ENCODE measurements around the gene DTYMK.
"Not testable (repeated sequence)": the region's sequence is repeated elsewhere in the genome, so short reads cannot be mapped to it uniquely, and the experiment has no call there.

DTYMK gene

DNA sequence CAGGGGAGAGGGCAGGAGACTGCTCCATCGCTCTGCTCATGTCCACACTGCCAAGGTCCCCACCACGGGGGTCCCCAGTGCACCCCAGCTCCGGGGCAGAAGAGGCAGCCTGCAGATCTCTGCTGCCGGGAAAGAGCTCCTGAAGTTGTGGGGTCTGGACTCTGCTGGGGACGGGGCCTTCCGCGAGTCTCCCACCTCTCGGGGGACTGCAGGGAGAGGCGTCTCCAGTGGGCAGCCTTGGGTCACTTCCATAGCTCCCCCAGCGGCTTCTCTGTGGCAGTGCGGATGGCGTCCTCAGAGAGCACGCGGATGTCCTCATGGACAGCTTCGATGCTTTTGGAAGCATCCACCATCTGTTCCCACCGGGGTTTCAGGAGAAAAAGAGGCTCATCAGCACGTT lies 10.7 kb downstream of the DTYMK start:
- no peak for DNase-seq
- in situ Hi-C loops (cut with HindIII; ENCODE audit: low pct_ligation_motif_present, low pct_unique_long_range_greater_than_20kb, low sequenced_read_pairs) = no loop called here

DNA sequence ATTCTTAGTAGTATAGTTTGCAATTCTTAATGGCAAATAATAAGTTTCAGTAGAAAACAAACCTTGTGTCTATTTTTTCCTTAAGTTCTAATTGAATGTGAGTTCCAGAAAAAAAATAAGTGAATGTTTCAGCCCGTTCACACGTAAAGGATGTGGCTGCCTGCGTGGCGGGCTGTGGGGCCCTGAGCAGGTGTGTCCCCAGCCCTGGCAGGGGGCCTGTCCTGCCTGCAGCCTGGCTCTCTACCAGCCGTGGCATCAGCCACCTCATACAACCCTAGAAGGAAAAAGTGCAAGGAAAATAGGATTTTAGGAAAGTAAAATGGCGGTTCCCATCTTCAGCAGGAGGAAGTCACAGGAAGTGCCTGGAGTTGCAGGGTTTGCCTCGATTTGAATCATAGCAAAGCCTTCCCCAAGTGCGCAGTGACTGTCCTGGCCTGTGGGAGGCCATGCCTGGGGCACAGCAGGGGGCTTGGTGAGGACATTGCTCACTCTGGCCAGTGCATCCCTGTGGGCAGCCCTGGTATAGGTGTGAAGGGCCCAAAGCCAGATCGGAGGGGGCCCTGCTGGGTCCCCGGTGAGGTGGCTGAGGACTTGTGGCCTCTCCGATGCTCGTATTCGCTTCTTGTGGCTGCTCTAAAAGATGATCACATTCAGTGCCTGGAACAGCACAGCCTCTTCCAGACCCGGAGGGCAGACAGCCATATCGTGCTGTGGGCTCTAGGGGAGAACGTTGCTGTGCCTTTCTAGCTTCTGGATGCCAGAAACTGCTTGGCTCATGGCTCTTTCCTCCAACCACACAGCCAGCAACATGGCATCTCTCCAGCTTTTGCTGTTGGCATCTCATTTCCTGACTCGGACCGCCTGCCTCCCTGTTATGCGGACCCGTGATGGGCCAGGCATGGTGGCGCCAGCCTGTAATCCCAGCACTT lies 12.6 kb downstream of the DTYMK start:
- no peak for DNase-seq
- in situ Hi-C loops (cut with HindIII; ENCODE audit: low pct_ligation_motif_present, low pct_unique_long_range_greater_than_20kb, low sequenced_read_pairs) = no loop called here

DNA sequence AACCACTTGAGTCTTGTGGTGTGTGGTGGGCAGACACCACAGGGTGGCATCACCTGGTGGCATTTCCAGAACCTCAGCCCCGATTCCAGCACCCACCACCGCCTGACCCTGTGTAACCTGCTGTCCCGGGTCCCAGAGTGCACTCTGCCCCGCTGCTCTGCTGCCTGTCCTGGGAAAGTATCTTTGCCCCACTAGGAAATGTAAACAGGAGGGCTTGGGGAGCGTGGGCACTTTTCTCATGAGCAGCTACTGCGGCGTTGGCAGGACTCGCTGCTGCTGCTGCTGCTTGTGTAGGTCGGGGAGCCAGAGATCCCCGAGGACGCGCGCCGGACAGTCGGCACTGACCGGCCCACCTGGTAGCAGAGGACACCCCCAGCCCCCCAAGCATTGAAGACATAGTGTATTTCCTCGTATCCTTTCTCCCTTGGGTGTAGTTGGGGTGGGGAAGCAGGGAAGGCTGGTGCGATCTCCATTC lies 13.4 kb downstream of the DTYMK start:
- no peak for DNase-seq
- in situ Hi-C loops (cut with HindIII; ENCODE audit: low pct_ligation_motif_present, low pct_unique_long_range_greater_than_20kb, low sequenced_read_pairs) = no loop called here

DNA sequence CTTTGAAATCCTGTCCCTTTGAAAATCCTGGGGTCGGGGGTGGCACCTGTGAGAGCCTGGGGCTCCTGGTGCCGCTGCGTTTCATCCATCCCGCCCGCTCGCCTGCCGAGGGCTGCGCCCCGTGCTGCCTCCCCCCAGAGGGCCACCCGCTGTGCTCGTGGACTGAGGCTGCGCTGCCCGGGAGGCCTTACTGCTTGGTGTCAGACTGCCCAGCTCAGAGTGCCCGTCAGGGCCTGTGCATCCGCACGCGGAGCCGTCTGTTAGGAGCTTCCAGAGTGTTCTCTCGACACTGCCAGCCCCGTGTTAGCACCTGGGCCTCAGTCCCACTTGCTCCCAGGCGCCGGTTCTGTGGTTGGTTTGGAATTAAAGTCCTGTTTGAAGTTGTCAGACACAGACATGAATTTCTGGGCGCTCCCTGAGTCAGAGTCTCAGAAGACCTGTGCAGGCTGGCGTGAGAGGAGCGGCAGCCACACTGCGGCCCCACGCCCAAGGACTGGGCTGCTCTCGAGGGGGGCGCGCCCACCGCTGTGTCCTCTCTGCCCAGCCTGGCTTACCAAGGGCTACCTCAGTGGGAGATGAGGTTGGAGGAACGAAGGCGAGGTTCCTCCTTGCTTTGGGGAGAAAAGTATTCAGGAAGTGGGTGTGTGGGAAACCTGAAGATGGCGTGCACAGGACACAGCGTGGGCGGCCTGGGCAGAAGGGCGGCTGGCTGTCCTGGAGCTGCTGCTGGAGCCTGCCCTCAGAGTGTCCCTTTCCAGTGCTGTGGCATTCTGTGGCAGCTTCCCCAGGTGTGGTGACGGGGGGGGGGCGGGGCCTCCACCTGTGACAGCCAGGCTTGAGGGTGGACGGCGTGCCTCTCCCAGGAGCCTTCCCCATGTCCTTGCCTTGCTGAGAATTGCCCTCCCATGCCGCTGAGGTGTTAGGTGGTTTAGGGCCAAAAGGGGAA lies 14.1 kb downstream of the DTYMK start:
- DNase-seq = no peak
- in situ Hi-C loops (cut with HindIII; ENCODE audit: low pct_ligation_motif_present, low pct_unique_long_range_greater_than_20kb, low sequenced_read_pairs) = no loop called here

DNA sequence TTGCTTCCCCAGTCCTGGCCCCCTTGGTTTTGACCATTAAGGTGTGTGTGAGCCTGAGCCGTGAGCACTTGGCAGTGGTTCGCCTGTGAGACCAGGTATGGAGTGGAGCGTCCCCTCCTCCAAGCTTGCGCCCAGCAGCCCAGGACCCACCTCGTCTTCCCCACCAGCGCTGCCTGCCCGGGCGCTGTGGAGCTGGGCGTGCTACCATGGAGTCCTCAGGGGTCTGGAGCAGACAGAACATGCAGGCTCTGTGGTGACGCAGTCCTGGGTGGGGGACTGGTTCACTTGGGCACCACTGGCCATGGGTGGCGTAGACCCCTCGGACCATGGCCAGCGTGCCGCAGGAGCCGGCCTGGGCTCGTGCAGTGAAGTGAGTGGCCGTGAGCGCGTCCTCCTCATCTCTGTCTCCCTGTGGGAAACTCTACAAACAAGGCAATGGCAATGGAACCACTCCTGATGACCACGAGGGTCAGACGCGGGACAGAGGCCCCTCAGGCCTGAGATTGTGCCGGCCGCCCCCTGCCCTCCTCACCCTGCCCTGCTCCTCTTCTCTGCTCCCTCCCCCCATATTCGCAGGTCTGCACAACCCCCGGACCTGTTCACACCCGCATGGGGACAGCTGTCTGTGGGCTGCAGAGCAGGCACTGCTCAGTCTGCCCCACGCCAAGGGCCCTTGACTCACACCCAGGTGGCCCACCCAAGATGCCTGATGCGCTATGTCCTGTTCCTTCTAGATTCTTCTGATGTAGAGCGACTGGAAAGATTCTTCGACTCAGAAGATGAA lies 15.0 kb downstream of the DTYMK start:
- in situ Hi-C loops (cut with HindIII; ENCODE audit: low pct_ligation_motif_present, low pct_unique_long_range_greater_than_20kb, low sequenced_read_pairs) = no loop called here
- no peak for DNase-seq

DNA sequence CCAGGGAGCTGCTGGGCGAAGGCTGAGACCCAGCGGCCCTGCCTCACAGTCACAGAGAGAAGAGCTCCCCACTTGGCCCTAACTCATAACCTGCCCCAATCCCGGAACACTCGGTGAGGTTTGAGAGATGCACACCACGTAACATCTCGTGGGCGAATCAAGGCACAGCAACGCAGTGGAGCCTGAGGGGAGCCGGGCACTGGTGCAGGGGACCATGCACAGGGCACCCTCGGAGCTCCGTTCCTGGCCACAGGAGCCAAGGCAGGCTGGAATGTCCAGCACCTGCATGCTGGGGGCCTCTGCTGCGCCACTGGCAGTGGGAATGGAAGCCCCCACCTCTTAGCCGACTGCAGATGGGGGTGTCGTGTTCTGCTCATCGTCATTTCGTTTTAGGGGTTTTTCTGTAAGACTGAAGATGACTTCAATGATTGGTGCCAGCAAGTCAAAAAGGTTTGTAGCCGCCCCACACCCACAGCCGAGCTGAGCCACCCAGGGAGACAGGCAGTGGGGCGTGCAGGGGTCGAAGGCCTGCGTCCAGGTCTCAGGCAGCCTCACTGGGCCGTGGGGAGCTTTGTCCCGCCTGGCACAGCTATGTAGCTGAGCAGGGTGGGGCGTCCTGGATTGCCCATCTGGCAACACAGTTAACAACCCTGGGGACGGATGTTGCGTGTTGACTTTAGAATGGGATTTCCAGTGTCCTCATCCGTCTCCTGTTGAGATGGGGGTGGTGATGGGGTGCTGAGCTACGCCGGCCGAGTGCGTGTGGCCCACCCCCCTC lies 16.1 kb downstream of the DTYMK start:
- DNase-seq = no peak
- in situ Hi-C loops (cut with HindIII; ENCODE audit: low pct_ligation_motif_present, low pct_unique_long_range_greater_than_20kb, low sequenced_read_pairs) = no loop called here

DNA sequence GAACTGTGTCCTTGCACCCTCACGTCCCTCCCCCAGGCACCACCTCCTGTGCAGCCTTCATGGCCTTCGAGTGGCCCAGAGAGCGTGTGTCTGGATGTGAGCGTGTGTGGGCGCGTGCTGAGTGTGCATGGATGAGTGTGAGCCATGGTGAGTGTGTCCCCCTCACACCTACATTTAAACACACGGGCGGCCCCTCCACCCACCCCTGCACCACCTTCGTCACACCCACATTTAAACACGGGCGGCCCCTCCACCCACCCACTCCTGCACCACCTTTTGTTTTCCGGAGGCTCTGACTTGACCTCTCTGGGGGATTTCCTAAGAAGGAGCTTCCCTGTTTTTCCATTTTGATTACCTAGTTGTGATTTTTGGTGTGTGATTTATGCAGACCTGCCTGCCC lies 17.8 kb downstream of the DTYMK start:
- DNase-seq = no peak
- in situ Hi-C loops (cut with HindIII; ENCODE audit: low pct_ligation_motif_present, low pct_unique_long_range_greater_than_20kb, low sequenced_read_pairs) = no loop called here

DNA sequence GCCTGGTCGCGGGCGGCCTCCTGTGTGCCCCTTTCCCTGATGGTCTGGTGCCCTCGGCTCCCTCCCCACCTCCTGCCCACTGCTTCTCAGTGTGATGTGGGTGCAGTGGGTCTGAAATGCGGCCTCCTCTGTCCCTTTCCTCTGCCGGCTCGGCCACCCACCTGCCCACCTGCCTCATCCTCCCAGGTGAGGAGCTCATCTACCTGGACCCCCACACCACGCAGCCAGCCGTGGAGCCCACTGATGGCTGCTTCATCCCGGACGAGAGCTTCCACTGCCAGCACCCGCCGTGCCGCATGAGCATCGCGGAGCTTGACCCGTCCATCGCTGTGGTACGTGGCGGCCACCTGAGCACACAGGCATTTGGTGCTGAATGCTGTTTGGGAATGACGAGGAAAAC lies 18.3 kb downstream of the DTYMK start:
- in situ Hi-C loops (cut with HindIII; ENCODE audit: low pct_ligation_motif_present, low pct_unique_long_range_greater_than_20kb, low sequenced_read_pairs) = no loop called here

DNA sequence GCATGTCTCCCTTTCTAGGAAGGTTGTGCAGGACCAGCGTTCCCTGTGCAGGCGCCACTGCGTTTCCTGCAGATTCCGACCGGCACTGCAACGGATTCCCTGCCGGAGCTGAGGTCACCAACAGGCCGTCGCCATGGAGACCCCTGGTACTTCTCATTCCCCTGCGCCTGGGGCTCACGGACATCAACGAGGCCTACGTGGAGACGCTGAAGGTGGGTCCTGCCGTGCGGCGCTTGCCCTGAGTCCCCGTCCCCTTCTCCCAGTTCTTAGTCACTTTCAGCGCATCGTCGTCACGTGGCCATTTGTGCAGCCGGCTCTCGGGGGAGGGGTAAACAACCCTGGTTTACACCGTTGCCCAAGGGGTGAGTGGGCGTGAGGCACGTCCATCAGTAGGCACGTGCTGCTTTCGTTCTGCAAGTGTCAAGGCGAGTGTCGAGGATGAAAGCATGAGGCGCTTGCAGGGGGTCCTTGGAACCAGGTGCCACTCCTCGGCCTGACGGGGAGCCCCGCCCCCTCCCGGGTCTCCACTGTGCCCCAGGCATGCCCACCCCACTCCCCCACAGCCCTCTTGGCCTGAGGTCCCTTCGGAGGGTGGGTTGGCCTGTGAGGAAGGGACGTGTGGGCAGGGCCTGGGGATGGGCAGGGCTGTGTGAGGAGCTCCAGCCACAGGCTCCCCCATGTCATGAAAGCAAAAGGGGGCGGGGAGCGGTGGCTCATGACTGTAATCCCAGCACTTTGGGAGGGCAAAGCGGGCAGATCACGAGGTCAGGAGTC lies 19.8 kb downstream of the DTYMK start:
- in situ Hi-C loops (cut with HindIII; ENCODE audit: low pct_ligation_motif_present, low pct_unique_long_range_greater_than_20kb, low sequenced_read_pairs) = no loop called here
- no peak for DNase-seq

More for the DNA sequence above, 18.3 kb downstream of the DTYMK start:
- no peak for DNase-seq

DNA sequence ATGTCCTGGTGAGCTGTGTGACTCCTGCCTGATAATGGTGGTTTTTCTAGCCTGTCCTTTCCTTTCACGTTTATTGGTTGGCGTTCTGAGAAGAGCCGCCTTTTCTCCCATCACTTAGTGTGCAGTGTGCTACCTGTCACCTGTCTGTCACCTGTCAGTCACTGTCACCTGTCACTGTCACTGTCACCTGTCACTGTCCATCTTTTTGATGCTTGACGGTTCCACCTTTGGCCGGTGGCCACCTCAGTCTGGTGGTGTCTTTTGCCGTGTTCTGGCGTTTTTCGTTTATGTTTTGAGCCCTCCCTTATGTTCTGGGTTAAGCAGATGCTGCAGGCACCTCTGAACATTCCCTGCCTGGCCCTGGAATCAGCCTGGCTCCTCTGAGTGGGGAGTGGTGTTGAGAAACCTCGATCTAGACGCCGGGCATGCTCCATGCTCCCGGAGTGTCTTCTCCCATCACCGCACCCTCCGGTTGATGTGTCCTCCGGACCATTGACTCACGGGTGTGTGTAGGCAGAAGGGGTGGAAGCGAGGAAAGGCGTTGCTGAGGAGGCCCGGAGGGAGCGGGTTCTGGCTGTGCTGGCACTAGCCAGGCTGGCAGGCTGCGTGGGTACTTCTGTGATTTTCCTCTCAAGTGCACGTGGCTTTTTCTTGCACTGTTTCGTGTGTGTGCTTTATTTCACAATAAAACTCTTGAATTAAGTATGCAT lies 20.7 kb downstream of the DTYMK start:
- in situ Hi-C loops (cut with HindIII; ENCODE audit: low pct_ligation_motif_present, low pct_unique_long_range_greater_than_20kb, low sequenced_read_pairs) = no loop called here
- DNase-seq = no peak

DNA sequence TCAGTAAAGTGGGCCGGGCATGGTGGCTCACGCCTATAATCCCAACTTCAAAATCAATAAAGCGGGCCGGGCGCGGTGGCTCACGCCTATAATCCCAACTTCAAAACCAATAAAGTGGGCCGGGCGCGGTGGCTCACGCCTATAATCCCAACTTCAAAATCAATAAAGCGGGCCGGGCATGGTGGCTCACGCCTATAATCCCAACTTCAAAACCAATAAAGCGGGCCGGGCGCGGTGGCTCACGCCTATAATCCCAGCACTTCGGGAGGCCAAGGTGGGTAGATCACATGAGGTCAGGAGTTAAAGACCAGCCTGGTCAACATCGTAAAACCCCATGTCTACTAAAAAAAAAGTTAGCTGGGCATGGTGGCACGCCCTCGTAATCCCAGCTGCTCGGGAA lies 23.9 kb downstream of the DTYMK start:
- DNase-seq; in situ Hi-C loops (cut with HindIII; ENCODE audit: low pct_ligation_motif_present, low pct_unique_long_range_greater_than_20kb, low sequenced_read_pairs): not testable (repeated sequence)

DNA sequence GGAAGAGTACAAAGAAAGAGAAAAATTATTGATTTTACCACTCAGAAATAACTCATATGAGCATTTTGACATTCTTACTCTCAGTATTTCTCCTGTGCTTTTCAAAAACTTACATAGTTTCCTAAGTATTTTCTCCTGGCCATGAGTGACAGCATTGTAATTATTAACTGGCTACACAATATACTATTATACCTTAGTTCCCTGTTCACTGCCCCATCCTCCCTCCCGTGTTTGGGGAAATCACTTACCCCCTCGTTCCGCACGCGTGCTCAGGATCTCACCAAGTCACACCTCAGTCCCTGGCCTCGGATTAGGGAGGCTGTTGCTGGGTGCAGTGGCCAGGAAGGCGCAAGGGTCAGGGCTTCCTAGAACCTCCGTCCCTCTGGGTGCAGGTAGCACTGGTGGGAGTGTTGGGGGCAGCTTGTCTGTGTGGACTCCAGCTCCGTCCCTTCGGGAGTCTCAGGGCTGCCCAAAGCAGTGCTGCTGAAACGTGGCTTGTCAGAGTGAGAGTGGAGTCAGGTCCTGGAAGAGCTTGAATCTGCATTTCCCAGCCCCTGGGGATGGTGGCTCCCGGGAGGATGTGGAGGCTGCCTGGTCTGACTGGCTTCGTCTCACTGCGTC lies 25.9 kb downstream of the DTYMK start:
- DNase-seq = no peak
- in situ Hi-C loops (cut with HindIII; ENCODE audit: low pct_ligation_motif_present, low pct_unique_long_range_greater_than_20kb, low sequenced_read_pairs) = no loop called here

DNA sequence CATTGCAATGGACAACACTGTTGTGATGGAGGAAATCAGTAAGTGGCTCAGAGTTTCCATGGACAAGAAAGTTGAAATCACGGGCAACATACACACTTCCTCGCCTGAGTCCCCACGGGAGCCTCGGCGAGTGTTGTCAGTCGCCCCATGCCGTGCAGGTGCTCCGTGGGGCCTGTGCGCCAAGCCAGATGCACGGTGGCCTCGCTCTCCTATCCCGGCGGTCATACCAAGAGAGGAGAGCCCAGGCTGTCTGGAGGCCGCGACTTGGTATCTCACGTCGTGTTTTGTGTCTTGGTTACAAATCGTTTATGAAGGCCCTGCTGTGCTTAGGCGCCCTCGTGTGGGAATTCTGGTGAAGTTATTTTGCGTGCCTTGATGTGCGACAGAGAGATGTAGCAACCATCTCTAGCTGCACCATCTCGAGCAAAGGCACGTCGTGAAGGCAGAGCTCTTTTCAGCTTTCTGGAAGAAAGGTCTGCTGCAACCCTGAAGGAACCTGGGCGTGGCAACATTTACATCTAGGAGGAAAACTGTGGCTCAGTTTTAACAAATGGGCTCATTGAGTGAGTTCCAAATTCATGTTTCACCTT lies 27.4 kb downstream of the DTYMK start:
- DNase-seq = peak; percentile 56
- in situ Hi-C loops (cut with HindIII; ENCODE audit: low pct_ligation_motif_present, low pct_unique_long_range_greater_than_20kb, low sequenced_read_pairs) = no loop called here

DNA sequence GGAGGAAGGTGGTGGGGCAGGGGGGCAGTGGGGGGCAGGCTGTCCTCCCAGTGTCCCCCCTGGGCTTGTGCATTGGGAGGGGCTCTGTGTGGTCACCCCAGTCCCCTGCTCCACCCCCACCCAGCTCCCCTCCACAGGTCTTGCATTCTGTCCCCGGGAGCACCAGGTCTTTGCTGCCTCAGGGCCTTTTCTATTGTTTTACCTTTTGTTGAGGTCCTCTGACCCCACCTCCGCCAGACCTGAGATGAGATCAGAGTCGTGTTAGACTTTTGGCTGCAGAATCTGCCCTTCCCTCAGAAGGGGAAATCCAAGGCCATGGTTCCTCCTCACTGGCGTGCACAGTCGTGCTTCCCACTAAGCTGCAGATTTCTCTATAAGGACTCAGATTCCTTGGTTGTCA lies 28.3 kb downstream of the DTYMK start:
- in situ Hi-C loops (cut with HindIII; ENCODE audit: low pct_ligation_motif_present, low pct_unique_long_range_greater_than_20kb, low sequenced_read_pairs) = no loop called here
- DNase-seq = no peak

DNA sequence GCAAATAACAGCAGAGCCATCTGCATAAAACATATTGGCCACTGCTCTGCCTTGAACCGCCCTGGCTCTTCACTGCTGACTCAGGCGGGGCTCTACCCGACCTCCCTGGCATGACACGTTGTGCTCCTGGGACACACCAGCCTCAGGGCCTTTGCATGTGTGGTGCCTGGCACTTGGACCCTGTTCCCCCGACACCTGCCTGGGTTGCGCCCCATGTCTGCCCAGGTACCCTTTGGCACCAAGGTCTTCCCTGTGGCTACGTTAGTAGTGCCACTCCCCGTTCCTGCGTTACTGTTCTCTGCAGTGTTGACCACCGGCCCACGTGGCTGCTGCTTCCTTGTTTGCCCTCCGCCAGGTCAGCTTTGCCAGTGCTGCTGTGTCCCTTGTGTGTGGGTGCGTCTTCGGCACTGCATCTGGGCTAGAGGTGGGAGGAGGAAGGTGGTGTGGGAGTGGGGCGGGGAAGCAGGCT lies 28.8 kb downstream of the DTYMK start:
- no peak for DNase-seq
- in situ Hi-C loops (cut with HindIII; ENCODE audit: low pct_ligation_motif_present, low pct_unique_long_range_greater_than_20kb, low sequenced_read_pairs) = no loop called here

Data from ACHN (cell line).